ENCODE results near the gene SNED1. TPM values are rescaled to one million over a fixed set of nuclear protein-coding genes. Genes with fewer than 3 reads are reported as not detected.

SNED1 gene
- total and polyA plus RNA-seq, 8 donors: 2.0 to 106 (median 16.0) TPM

GRCh38 chr2:241137276-241138190, 139.1 kb downstream of the SNED1 start:
- Histone ChIP-seq H3K27me3 (no peaks in the 10 kb centered on the region), H3K27ac (no peak overlapping the region), H3K4me3 (no peak overlapping the region), H3K4me1 (no peaks in the 10 kb centered on the region), H3K9me3 (no peaks in the 10 kb centered on the region), H3K36me3 (peaks cover 2 to 66% (median 56%) of the 10 kb centered on the region in 4 donors)
- WGBS, 5 donors: 90 to 94% (median 92%) methylated on average over 17 to 24 of the region's 24 CpGs
- TF ChIP-seq CTCF (IDR thresholded peaks at IDR 0.05): no peak
- no peak for DNase-seq
- intact Hi-C loops (cut with DNase I; ENCODE audit: low total_unique reads): no loop called here

GRCh38 chr2:241138471-241138870, 140.1 kb downstream of the SNED1 start:
- no peak overlapping the region for H3K4me3 ChIP-seq
- no peaks in the 10 kb centered on the region for H3K4me1 ChIP-seq
- no peaks in the 10 kb centered on the region for H3K27me3 ChIP-seq
- TF ChIP-seq EP300 (IDR thresholded peaks at IDR 0.05): no peak
- TF ChIP-seq CTCF (IDR thresholded peaks at IDR 0.05): no peak
- no peak for TF ChIP-seq POLR2A (IDR thresholded peaks at IDR 0.05)
- TF ChIP-seq POLR2AphosphoS5 (IDR thresholded peaks at IDR 0.05): no peak
- no peak for DNase-seq
- peaks cover 2 to 68% (median 55%) of the 10 kb centered on the region in 4 donors for H3K36me3 ChIP-seq
- H3K27ac ChIP-seq: no peak overlapping the region
- intact Hi-C loops (cut with DNase I; ENCODE audit: low total_unique reads): no loop called here
- no peaks in the 10 kb centered on the region for H3K9me3 ChIP-seq
- 95 to 98% (median 97%) methylated on average over 15 to 16 of the region's 16 CpGs for WGBS, 5 donors

GRCh38 chr2:241139531-241140444, 141.4 kb downstream of the SNED1 start:
- WGBS, 5 donors: 92 to 97% (median 95%) methylated on average over 13 to 24 of the region's 24 CpGs
- no peak overlapping the region for H3K27ac ChIP-seq
- no peaks in the 10 kb centered on the region for H3K4me1 ChIP-seq
- no peak for TF ChIP-seq EP300 (IDR thresholded peaks at IDR 0.05)
- no peak for TF ChIP-seq POLR2AphosphoS5 (IDR thresholded peaks at IDR 0.05)
- TF ChIP-seq POLR2A (IDR thresholded peaks at IDR 0.05): no peak
- no peak for TF ChIP-seq CTCF (IDR thresholded peaks at IDR 0.05)
- intact Hi-C loops (cut with DNase I; ENCODE audit: low total_unique reads): no loop called here
- no peak for DNase-seq
- peaks cover 2 to 68% (median 52%) of the 10 kb centered on the region in 4 donors for H3K36me3 ChIP-seq
- H3K4me3 ChIP-seq: no peak overlapping the region
- no peaks in the 10 kb centered on the region for H3K27me3 ChIP-seq
- H3K9me3 ChIP-seq: no peaks in the 10 kb centered on the region

GRCh38 chr2:241140445-241140840, 142.0 kb downstream of the SNED1 start:
- Histone ChIP-seq H3K27ac (no peak overlapping the region), H3K9me3 (no peaks in the 10 kb centered on the region), H3K4me1 (no peaks in the 10 kb centered on the region), H3K27me3 (no peaks in the 10 kb centered on the region), H3K36me3 (peaks cover 2 to 64% (median 49%) of the 10 kb centered on the region in 4 donors), H3K4me3 (no peak overlapping the region)
- no peak for DNase-seq
- no peak for TF ChIP-seq CTCF (IDR thresholded peaks at IDR 0.05)
- no peak for TF ChIP-seq POLR2A (IDR thresholded peaks at IDR 0.05)
- TF ChIP-seq POLR2AphosphoS5 (IDR thresholded peaks at IDR 0.05): no peak
- TF ChIP-seq EP300 (IDR thresholded peaks at IDR 0.05): no peak
- intact Hi-C loops (cut with DNase I; ENCODE audit: low total_unique reads): no loop called here
- WGBS, 5 donors: 94 to 96% (median 95%) methylated on average over 5 to 10 of the region's 10 CpGs
